GM23338 (cell line): Measurements from ENCODE around the gene NOC2L. TPM values are rescaled to one million over a fixed set of nuclear protein-coding genes. Genes with fewer than 3 reads are reported as not detected.

Experiments
- ATAC-seq: fragments of 200-7000 bp; cut with Tn5 transposase; 3 replicates; pipeline ENCODE4 v1.9.1; 2020
- DNase-seq: peaks from one replicate; pipeline ENCODE4 v3.0.0-alpha.2; 2015; ENCODE audit warnings: low spot score
- H2AFZ ChIP-seq: fragments of 200-600 bp; sonication (generic); 2 replicates; pipeline ENCODE4 v1.8.0; 2016; ENCODE audit warnings: antibody characterized with exemption, mild to moderate bottlenecking, moderate library complexity
- H3F3A ChIP-seq: fragments of 200-600 bp; sonication (generic); replicated peaks from 2 replicates; pipeline ENCODE4 v1.8.0; 2017; ENCODE audit warnings: antibody characterized with exemption, mixed run types, low read depth
- H3K27ac ChIP-seq: fragments of 200-600 bp; sonication (generic); 2 replicates; pipeline ENCODE4 v1.6.1; 2016; ENCODE audit warnings: low read depth
- H3K27me3 ChIP-seq: fragments of 200-600 bp; sonication (generic); 2 replicates; pipeline ENCODE4 v1.8.0; 2016; ENCODE audit warnings: mild to moderate bottlenecking, mixed run types, moderate library complexity; ENCODE audit not compliant: insufficient read depth
- H3K36me3 ChIP-seq: fragments of 200-600 bp; sonication (generic); 2 replicates; pipeline ENCODE4 v1.8.0; 2016; ENCODE audit warnings: mild to moderate bottlenecking; ENCODE audit not compliant: insufficient read depth
- H3K4me1 ChIP-seq: fragments of 200-600 bp; sonication (generic); 2 replicates; pipeline ENCODE4 v1.8.0; 2016; ENCODE audit warnings: mild to moderate bottlenecking, moderate library complexity; ENCODE audit not compliant: insufficient read depth
- H3K4me2 ChIP-seq: fragments of 200-600 bp; sonication (generic); 2 replicates; pipeline ENCODE4 v1.7.1; 2017; ENCODE audit warnings: mixed run types
- H3K4me3 ChIP-seq: fragments of 200-600 bp; sonication (generic); 2 replicates; pipeline ENCODE4 v1.6.1; 2016; ENCODE audit warnings: mixed run types
- H3K79me2 ChIP-seq: fragments of 200-600 bp; sonication (generic); replicated peaks from 2 replicates; pipeline ENCODE4 v1.8.0; 2017; ENCODE audit warnings: mild to moderate bottlenecking; ENCODE audit not compliant: insufficient read depth
- H3K9me2 ChIP-seq: fragments of 200-600 bp; sonication (generic); 2 replicates; pipeline ENCODE4 v1.8.0; 2017; ENCODE audit not compliant: insufficient read depth
- H4K20me1 ChIP-seq: fragments of 200-600 bp; sonication (generic); replicated peaks from 2 replicates; pipeline ENCODE4 v1.8.0; 2017; ENCODE audit warnings: mild to moderate bottlenecking; ENCODE audit not compliant: insufficient read depth
- H3K27ac Mint-ChIP-seq: 2 replicates; pipeline ENCODE4 v1.8.0; 2020; ENCODE audit warnings: inconsistent platforms, mild to moderate bottlenecking, moderate library complexity, mixed read lengths
- H3K27me3 Mint-ChIP-seq: 3 replicates; pipeline ENCODE4 v1.8.0; 2022; ENCODE audit warnings: low read depth, mild to moderate bottlenecking, moderate library complexity, mixed read lengths, inconsistent platforms; ENCODE audit not compliant: insufficient read depth, poor library complexity
- H3K36me3 Mint-ChIP-seq: 3 replicates; pipeline ENCODE4 v1.8.0; 2021; ENCODE audit warnings: low read depth, mild to moderate bottlenecking, inconsistent platforms, moderate library complexity, mixed read lengths
- H3K4me1 Mint-ChIP-seq: 3 replicates; pipeline ENCODE4 v1.8.0; 2020; ENCODE audit warnings: mild to moderate bottlenecking, inconsistent platforms, mixed read lengths
- H3K4me3 Mint-ChIP-seq: 3 replicates; pipeline ENCODE4 v1.8.0; 2021; ENCODE audit warnings: moderate library complexity, mild to moderate bottlenecking, inconsistent platforms, mixed read lengths
- H3K9me3 Mint-ChIP-seq: 3 replicates; pipeline ENCODE4 v1.8.0; 2020; ENCODE audit warnings: moderate library complexity, mild to moderate bottlenecking, inconsistent platforms, mixed read lengths
- CTCF ChIP-seq, 2 experiments: fragments of 200-600 bp in 1 of 2; sonication (generic) in 1 of 2; conservative IDR thresholded peaks; 2 replicates each; pipeline versions ENCODE4 v1.5.1 to v1.6.1; 2016 to 2017; ENCODE audit warnings: antibody characterized with exemption in 2 of 2, low read depth in 2 of 2, mild to moderate bottlenecking in 2 of 2, moderate library complexity in 1 of 2
- ETS1 ChIP-seq: IDR thresholded peaks from 2 replicates; pipeline ENCODE4 v1.6.1; 2016; ENCODE audit warnings: antibody characterized with exemption
- EZH2 ChIP-seq: fragments of 200-600 bp; sonication (generic); IDR thresholded peaks from one replicate; pipeline ENCODE4 v1.8.0; 2017; ENCODE audit warnings: antibody characterized with exemption, mild to moderate bottlenecking, low read depth; ENCODE audit not compliant: unreplicated experiment
- EZH2phosphoT487 ChIP-seq: fragments of 200-600 bp; sonication (generic); IDR thresholded peaks from one replicate; pipeline ENCODE4 v1.8.1; 2018; ENCODE audit warnings: antibody characterized with exemption; ENCODE audit not compliant: unreplicated experiment
- JUNB ChIP-seq: IDR thresholded peaks from one replicate; pipeline ENCODE4 v1.6.1; 2016; ENCODE audit warnings: antibody characterized with exemption; ENCODE audit not compliant: unreplicated experiment
- NANOG ChIP-seq: IDR thresholded peaks from 2 replicates; pipeline ENCODE4 v1.6.1; 2016; ENCODE audit warnings: antibody characterized with exemption, borderline replicate concordance
- POLR2AphosphoS5 ChIP-seq: IDR thresholded peaks from 2 replicates; pipeline ENCODE4 v1.6.1; 2016; ENCODE audit warnings: antibody characterized with exemption, low read depth
- REST ChIP-seq: IDR thresholded peaks from one replicate; pipeline ENCODE4 v1.6.1; 2018; ENCODE audit warnings: antibody characterized with exemption; ENCODE audit not compliant: unreplicated experiment
- STAT1 ChIP-seq: IDR thresholded peaks from one replicate; pipeline ENCODE4 v1.6.1; 2016; ENCODE audit warnings: antibody characterized with exemption; ENCODE audit not compliant: unreplicated experiment
- ZNF114 ChIP-seq: fragments of 250-450 bp; sonication (Bioruptor Pico); IDR thresholded peaks from 2 replicates; pipeline ENCODE4 v1.5.0; 2020; ENCODE audit warnings: mild to moderate bottlenecking, moderate library complexity
- ZNF331 ChIP-seq: fragments of 250-450 bp; sonication (Bioruptor Pico); IDR thresholded peaks from 2 replicates; pipeline ENCODE4 v1.5.0; 2020; ENCODE audit warnings: low read depth, mild to moderate bottlenecking, moderate library complexity
- polyA plus RNA-seq: library from polyadenylated mRNA; unstranded; fragments of >200 nt; fragmentation: Nextera tagmentation; extraction: Ambion mirVana; gene quantifications from 2 replicates; pipeline ENCODE4 v1.2.1, GENCODE V29; 2016
- total RNA-seq: library from RNA; depleted of rRNA; stranded (reverse); fragments of >200 nt; shearing (Covaris generic); gene quantifications from 2 replicates; pipeline ENCODE4 v1.2.3, GENCODE V29; 2014
- TF ChIP-seq, protein P1 (sequence below): fragments of 250-450 bp; sonication (Bioruptor Pico); IDR thresholded peaks from 2 replicates; pipeline ENCODE4 v1.5.0; 2020; ENCODE audit warnings: mild to moderate bottlenecking, moderate library complexity

The NOC2L gene
- total and polyA plus RNA-seq, 2 experiments from 2014 or later, result 79.3 to 125 TPM

DNA sequence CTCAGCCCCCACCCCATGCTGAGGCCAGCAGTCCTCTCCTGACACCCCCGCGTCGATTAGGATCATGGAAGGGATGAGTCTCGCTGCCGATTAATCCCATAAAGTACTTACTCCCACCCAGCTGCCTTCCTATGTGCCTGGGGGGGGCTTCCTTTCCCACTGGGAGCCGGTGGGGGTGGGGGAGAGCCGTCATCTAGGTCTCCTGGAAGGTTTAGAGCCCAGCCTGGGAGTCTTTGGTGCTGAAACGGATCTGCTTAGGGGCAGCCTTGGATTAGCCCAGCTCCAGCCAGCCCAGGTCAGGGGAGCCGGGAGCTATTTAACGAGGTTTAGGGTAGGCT is 25.5 kb downstream of the NOC2L start (continued):
- TF ChIP-seq, protein P1, sequence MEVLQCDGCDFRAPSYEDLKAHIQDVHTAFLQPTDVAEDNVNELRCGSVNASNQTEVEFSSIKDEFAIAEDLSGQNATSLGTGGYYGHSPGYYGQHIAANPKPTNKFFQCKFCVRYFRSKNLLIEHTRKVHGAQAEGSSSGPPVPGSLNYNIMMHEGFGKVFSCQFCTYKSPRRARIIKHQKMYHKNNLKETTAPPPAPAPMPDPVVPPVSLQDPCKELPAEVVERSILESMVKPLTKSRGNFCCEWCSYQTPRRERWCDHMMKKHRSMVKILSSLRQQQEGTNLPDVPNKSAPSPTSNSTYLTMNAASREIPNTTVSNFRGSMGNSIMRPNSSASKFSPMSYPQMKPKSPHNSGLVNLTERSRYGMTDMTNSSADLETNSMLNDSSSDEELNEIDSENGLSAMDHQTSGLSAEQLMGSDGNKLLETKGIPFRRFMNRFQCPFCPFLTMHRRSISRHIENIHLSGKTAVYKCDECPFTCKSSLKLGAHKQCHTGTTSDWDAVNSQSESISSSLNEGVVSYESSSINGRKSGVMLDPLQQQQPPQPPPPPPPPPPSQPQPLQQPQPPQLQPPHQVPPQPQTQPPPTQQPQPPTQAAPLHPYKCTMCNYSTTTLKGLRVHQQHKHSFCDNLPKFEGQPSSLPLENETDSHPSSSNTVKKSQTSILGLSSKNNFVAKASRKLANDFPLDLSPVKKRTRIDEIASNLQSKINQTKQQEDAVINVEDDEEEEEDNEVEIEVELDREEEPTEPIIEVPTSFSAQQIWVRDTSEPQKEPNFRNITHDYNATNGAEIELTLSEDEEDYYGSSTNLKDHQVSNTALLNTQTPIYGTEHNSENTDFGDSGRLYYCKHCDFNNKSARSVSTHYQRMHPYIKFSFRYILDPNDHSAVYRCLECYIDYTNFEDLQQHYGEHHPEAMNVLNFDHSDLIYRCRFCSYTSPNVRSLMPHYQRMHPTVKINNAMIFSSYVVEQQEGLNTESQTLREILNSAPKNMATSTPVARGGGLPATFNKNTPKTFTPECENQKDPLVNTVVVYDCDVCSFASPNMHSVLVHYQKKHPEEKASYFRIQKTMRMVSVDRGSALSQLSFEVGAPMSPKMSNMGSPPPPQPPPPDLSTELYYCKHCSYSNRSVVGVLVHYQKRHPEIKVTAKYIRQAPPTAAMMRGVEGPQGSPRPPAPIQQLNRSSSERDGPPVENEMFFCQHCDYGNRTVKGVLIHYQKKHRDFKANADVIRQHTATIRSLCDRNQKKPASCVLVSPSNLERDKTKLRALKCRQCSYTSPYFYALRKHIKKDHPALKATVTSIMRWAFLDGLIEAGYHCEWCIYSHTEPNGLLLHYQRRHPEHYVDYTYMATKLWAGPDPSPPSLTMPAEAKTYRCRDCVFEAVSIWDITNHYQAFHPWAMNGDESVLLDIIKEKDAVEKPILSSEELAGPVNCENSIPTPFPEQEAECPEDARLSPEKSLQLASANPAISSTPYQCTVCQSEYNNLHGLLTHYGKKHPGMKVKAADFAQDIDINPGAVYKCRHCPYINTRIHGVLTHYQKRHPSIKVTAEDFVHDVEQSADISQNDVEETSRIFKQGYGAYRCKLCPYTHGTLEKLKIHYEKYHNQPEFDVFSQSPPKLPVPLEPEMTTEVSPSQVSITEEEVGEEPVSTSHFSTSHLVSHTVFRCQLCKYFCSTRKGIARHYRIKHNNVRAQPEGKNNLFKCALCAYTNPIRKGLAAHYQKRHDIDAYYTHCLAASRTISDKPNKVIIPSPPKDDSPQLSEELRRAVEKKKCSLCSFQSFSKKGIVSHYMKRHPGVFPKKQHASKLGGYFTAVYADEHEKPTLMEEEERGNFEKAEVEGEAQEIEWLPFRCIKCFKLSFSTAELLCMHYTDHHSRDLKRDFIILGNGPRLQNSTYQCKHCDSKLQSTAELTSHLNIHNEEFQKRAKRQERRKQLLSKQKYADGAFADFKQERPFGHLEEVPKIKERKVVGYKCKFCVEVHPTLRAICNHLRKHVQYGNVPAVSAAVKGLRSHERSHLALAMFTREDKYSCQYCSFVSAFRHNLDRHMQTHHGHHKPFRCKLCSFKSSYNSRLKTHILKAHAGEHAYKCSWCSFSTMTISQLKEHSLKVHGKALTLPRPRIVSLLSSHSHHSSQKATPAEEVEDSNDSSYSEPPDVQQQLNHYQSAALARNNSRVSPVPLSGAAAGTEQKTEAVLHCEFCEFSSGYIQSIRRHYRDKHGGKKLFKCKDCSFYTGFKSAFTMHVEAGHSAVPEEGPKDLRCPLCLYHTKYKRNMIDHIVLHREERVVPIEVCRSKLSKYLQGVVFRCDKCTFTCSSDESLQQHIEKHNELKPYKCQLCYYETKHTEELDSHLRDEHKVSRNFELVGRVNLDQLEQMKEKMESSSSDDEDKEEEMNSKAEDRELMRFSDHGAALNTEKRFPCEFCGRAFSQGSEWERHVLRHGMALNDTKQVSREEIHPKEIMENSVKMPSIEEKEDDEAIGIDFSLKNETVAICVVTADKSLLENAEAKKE (CRISPR knock-in tag), result no peak
- TF ChIP-seq JUNB (no peak), NANOG (no peak), ZNF114 (CRISPR knock-in tag) (no peak)

DNA sequence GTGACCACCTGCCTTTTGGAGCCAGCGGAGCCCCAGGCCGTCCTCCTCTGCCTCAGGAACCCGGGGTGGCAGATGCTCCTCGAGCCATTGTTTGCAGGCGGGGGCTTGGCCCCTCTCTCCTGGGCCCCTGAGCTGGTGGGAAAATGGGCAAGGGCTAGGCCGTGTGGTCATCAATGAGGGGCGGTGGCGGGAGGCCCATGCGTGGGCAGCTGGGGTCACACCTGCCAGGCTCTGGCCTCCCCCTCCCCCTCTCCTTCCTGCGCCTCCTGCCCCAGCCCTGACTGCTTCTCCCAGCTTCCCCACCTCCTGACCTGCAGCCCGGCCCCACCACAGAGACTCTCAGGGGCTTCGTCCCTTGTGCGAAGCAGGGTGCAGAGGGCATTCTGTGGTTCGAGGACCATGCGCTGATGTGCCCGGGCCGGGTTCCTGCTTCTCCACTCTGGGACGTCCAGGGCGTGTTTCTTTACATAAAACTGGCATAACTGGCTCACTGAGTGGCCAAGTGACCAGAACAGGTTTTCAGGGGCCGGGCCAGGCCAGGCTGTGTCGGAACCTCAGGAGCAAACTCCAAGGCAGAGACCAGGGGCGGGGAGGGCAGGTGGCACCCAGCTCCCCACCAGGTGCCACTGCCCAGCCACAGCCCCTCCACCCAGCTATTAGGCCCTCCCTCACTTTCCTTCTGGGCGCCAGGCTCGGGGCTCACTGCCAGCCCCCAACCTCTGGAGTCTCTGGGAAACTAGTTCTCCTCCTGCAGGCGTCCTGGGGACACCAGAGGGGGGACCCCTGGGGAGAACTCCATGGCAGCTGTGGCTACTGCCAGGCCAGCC is 26.1 kb downstream of the NOC2L start:
- Mint-ChIP-seq H3K4me3 (no peak overlapping the region), H3K4me1 (peaks cover 9% of the 10 kb centered on the region), H3K27ac (no peak overlapping the region), H3K27me3 (peaks cover 69% of the 10 kb centered on the region), H3K9me3 (no peaks in the 10 kb centered on the region; the same call in 2 of the 3 replicates), H3K36me3 (no peaks in the 10 kb centered on the region)
- Histone ChIP-seq H3K79me2 (no peaks in the 10 kb centered on the region), H3K4me1 (no peaks in the 10 kb centered on the region; the same call in 1 of the 2 replicates), H3K27me3 (peaks cover 83% of the 10 kb centered on the region), H2AFZ (no peak overlapping the region), H3K4me3 (no peak overlapping the region), H3K9me2 (no peaks in the 10 kb centered on the region), H3K36me3 (no peaks in the 10 kb centered on the region), H4K20me1 (no peaks in the 10 kb centered on the region), H3K27ac (no peak overlapping the region), H3F3A (no peaks in the 10 kb centered on the region), H3K4me2 (no peak overlapping the region)
- no peak for ATAC-seq
- TF ChIP-seq CTCF (conservative IDR thresholded peaks at IDR 0.05; ENCODE audit: low read depth in 2 of 2) (no peak), JUNB (no peak), REST (no peak), ZNF331 (CRISPR knock-in tag) (no peak), STAT1 (no peak), NANOG (no peak), EZH2 (no peak), ETS1 (no peak), POLR2AphosphoS5 (no peak), EZH2phosphoT487 (no peak)
- DNase-seq, result no peak
